Activated CD8-positive, alpha-beta T cell treated with anti-CD3 and anti-CD28 coated beads for 36 hours (primary cell): ENCODE results near the gene PLA2G4F. TPM values are rescaled to one million over a fixed set of nuclear protein-coding genes. Genes with fewer than 3 reads are reported as not detected.

ENCODE experiments used
- ATAC-seq: fragments of 200-7000 bp; cut with Tn5 transposase; one replicate; pipeline ENCODE4 v1.10.0; 2021; ENCODE audit warnings: mild to moderate bottlenecking, moderate library complexity
- CTCF ChIA-PET: fragments of 350-600 bp; sonication (Branson Sonifier 250); formaldehyde crosslinking; loops from one replicate; lab custom pipeline; 2021; ENCODE audit warnings: antibody characterized with exemption; lab: Charles Lee
- POLR2A ChIA-PET: fragments of 350-600 bp; sonication (Branson Sonifier 250); formaldehyde crosslinking; loops from one replicate; lab custom pipeline; 2021; ENCODE audit warnings: antibody characterized with exemption; lab: Charles Lee
- DNase-seq: peaks from one replicate; pipeline ENCODE4 v3.0.0-alpha.2; 2020
- H3K27ac Mint-ChIP-seq: one replicate; pipeline ENCODE4 v1.8.0; 2021; ENCODE audit warnings: mild to moderate bottlenecking, mixed read lengths
- H3K27me3 Mint-ChIP-seq: one replicate; pipeline ENCODE4 v1.8.0; 2021; ENCODE audit warnings: mixed read lengths
- H3K36me3 Mint-ChIP-seq: one replicate; pipeline ENCODE4 v1.8.0; 2021; ENCODE audit warnings: low read depth, mixed read lengths
- H3K4me1 Mint-ChIP-seq: one replicate; pipeline ENCODE4 v1.8.0; 2021; ENCODE audit warnings: low read depth, mixed read lengths
- H3K4me3 Mint-ChIP-seq: one replicate; pipeline ENCODE4 v1.8.0; 2021; ENCODE audit warnings: mild to moderate bottlenecking, moderate library complexity, mixed read lengths
- H3K9me3 Mint-ChIP-seq: one replicate; pipeline ENCODE4 v1.8.0; 2021; ENCODE audit warnings: mixed read lengths
- intact Hi-C: fragments of 100-400 bp; cut with micrococcal nuclease; formaldehyde crosslinking; loops from one replicate; pipeline ENCODE4 v1.10.0; 2022
- total RNA-seq, 2 experiments: library from RNA; stranded (reverse); gene quantifications; one replicate each; pipeline ENCODE4 v1.2.3, GENCODE V29; 2021
- TF ChIP-seq, protein P1 (sequence below): fragments of 200-600 bp; IDR thresholded peaks from one replicate; pipeline ENCODE4 v1.8.0; 2022; ENCODE audit warnings: antibody characterized with exemption, mild to moderate bottlenecking

The PLA2G4F gene
- total RNA-seq, 2 experiments from 2014 or later = not detected

DNA sequence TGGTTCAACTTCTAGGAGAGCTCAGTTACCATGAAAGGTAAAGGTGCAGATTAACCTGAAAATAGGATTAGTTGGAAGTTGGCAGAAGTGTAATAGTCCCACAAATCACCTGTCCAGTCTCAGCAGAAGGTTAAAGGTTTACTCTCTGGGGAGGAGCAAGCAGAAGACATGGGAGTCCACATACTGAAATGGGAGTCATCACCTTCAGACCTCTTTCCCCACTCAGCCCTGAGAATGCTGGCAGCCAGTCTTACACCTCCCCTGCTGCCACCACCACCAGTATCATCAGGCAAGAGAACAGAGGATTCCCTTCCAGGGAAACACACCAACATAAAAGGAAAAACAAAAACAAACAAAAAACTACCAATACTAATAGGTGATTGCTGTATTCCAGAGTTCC is 48.2 kb downstream of the PLA2G4F start:
- no peak overlapping the region for H3K27ac Mint-ChIP-seq
- DNase-seq (no peak), ATAC-seq (no peak)
- ChIA-PET POLR2A (no interaction called here), CTCF (interaction anchor here (1.1 to 1.8 kb wide), 2 partner anchors 24 to 26 kb away, joined by 3 to 5 read pairs; no protein-coding TSS in a partner anchor)
- peaks cover 7% of the 10 kb centered on the region for H3K4me1 Mint-ChIP-seq
- TF ChIP-seq, protein P1, sequence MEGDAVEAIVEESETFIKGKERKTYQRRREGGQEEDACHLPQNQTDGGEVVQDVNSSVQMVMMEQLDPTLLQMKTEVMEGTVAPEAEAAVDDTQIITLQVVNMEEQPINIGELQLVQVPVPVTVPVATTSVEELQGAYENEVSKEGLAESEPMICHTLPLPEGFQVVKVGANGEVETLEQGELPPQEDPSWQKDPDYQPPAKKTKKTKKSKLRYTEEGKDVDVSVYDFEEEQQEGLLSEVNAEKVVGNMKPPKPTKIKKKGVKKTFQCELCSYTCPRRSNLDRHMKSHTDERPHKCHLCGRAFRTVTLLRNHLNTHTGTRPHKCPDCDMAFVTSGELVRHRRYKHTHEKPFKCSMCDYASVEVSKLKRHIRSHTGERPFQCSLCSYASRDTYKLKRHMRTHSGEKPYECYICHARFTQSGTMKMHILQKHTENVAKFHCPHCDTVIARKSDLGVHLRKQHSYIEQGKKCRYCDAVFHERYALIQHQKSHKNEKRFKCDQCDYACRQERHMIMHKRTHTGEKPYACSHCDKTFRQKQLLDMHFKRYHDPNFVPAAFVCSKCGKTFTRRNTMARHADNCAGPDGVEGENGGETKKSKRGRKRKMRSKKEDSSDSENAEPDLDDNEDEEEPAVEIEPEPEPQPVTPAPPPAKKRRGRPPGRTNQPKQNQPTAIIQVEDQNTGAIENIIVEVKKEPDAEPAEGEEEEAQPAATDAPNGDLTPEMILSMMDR = no peak
- H3K9me3 Mint-ChIP-seq = peaks cover 5% of the 10 kb centered on the region
- H3K4me3 Mint-ChIP-seq = no peak overlapping the region
- H3K27me3 Mint-ChIP-seq = peaks cover 12% of the 10 kb centered on the region
- intact Hi-C loops = no loop called here
- H3K36me3 Mint-ChIP-seq = no peaks in the 10 kb centered on the region

DNA sequence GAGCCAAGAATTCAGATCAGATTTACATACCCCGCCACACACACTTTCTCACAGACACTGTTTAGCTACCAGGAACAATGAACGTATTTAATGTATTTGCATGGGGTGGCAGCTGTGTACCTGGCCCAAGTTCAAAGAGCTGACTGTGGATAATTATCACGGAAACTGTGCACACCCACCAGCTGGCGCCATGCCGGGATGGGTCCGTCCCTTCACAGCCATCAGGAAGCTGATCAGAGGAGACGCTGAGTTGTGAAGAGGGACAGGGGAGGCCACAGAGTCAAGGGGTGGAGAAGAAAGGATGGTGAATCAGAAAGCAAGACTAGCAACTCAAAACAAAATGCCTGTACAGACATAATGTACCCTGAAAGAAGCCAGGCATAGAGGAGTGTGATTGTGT is 49.0 kb downstream of the PLA2G4F start:
- POLR2A ChIA-PET = no interaction called here
- H3K4me1 Mint-ChIP-seq = peaks cover 7% of the 10 kb centered on the region
- DNase-seq (peak; percentile 51), ATAC-seq (peak; percentile 83)
- no peaks in the 10 kb centered on the region for H3K36me3 Mint-ChIP-seq
- peaks cover 1% of the 10 kb centered on the region for H3K9me3 Mint-ChIP-seq
- peaks cover 9% of the 10 kb centered on the region for H3K27me3 Mint-ChIP-seq
- no peak overlapping the region for H3K4me3 Mint-ChIP-seq
- CTCF ChIA-PET = interaction anchor here (1.1 to 1.8 kb wide), 3 partner anchors 23 to 30 kb away, joined by 3 to 5 read pairs (median 3); no protein-coding TSS in a partner anchor
- intact Hi-C loops = no loop called here
- TF ChIP-seq, protein P1 = no peak
- no peak overlapping the region for H3K27ac Mint-ChIP-seq

DNA sequence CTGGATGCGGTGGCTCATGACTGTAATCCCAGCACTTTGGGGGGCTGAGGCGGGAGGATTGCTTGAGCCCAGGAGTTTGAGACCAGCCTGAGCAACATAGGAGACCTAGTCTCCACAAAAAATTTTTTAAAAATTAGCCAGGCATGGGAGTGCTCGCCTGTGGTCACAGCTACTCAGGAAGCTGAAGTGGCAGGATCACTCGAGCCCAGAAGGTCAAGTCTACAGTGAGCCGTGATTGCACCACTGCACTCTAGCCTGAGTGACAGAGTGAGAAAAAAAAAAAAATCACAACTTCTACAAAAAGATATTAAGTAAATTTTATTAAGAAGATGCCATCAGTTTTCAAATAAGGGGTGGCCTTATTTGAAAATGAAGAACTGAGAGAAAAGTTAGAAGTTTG is 50.1 kb downstream of the PLA2G4F start:
- Mint-ChIP-seq H3K4me1 (peaks cover 7% of the 10 kb centered on the region), H3K27ac (no peak overlapping the region), H3K27me3 (peaks cover 8% of the 10 kb centered on the region), H3K4me3 (no peak overlapping the region), H3K36me3 (no peaks in the 10 kb centered on the region), H3K9me3 (no peaks in the 10 kb centered on the region)
- no peak for DNase-seq
- ChIA-PET CTCF (interaction anchor here (0.7 to 1.2 kb wide), 2 partner anchors 32 to 47 kb away, joined by 3 read pairs; no protein-coding TSS in a partner anchor), POLR2A (no interaction called here)
- TF ChIP-seq, protein P1 = no peak
- intact Hi-C loops = no loop called here
- ATAC-seq = no peak

- Mint-ChIP-seq H3K9me3 (no peaks in the 10 kb centered on the region), H3K4me1 (peaks cover 7% of the 10 kb centered on the region), H3K36me3 (no peaks in the 10 kb centered on the region), H3K27me3 (peaks cover 8% of the 10 kb centered on the region), H3K27ac (no peak overlapping the region), H3K4me3 (no peak overlapping the region)
- CTCF ChIA-PET = interaction anchor here (1.9 kb wide), 1 partner anchor 20 kb away, joined by 4 read pairs; no protein-coding TSS in a partner anchor
- ATAC-seq = no peak
- POLR2A ChIA-PET = no interaction called here
- no peak for DNase-seq
- TF ChIP-seq, protein P1 = no peak
- intact Hi-C loops = no loop called here
Observed at GRCh38 chr15:42104095-42104891, 52.1 kb downstream of the PLA2G4F start.

- Mint-ChIP-seq H3K27me3 (peaks cover 9% of the 10 kb centered on the region), H3K36me3 (no peaks in the 10 kb centered on the region), H3K9me3 (no peaks in the 10 kb centered on the region), H3K4me1 (peaks cover 6% of the 10 kb centered on the region), H3K4me3 (no peak overlapping the region), H3K27ac (no peak overlapping the region)
- DNase-seq = no peak
- TF ChIP-seq, protein P1 = no peak
- ChIA-PET POLR2A (no interaction called here), CTCF (interaction anchor here (0.9 kb wide), 1 partner anchor 19 kb away, joined by 3 read pairs; no protein-coding TSS in a partner anchor)
- intact Hi-C loops = no loop called here
- no peak for ATAC-seq
Observed at GRCh38 chr15:42102646-42103235, 53.7 kb downstream of the PLA2G4F start.
